RWPE2 (cell line): Measurements from ENCODE around the gene CEP112.

Experiments used
- ATAC-seq: fragments of 200-7000 bp; cut with Tn5 transposase; 3 replicates; pipeline ENCODE4 v1.9.1; 2021; ENCODE audit warnings: low read depth
- DNase-seq: peaks from one replicate; pipeline ENCODE4 v3.0.0-alpha.2; 2020; ENCODE audit warnings: low spot score
- H3K27ac ChIP-seq: fragments of 450-650 bp; 2 replicates; pipeline ENCODE4 v1.5.1; 2017; ENCODE audit warnings: mild to moderate bottlenecking; ENCODE audit not compliant: poor library complexity, severe bottlenecking
- H3K27me3 ChIP-seq: fragments of 250-450 bp; sonication (Bioruptor Pico); 2 replicates; pipeline ENCODE4 v1.5.1; 2021; ENCODE audit warnings: mild to moderate bottlenecking, moderate library complexity; ENCODE audit not compliant: insufficient read depth, poor library complexity, severe bottlenecking
- H3K36me3 ChIP-seq: fragments of 250-450 bp; sonication (Bioruptor Pico); 2 replicates; pipeline ENCODE4 v1.5.1; 2020; ENCODE audit warnings: low read depth, mild to moderate bottlenecking, moderate library complexity
- H3K4me1 ChIP-seq: fragments of 250-450 bp; sonication (Bioruptor Pico); 2 replicates; pipeline ENCODE4 v1.5.1; 2021; ENCODE audit warnings: mild to moderate bottlenecking, moderate library complexity; ENCODE audit not compliant: insufficient read depth, poor library complexity, severe bottlenecking
- H3K4me3 ChIP-seq: fragments of 250-450 bp; sonication (Bioruptor Pico); 2 replicates; pipeline ENCODE4 v1.5.1; 2021; ENCODE audit warnings: mild to moderate bottlenecking, moderate library complexity; ENCODE audit not compliant: severe bottlenecking
- H3K9me3 ChIP-seq: fragments of 250-450 bp; sonication (Bioruptor Pico); 2 replicates; pipeline ENCODE4 v1.5.1; 2021; ENCODE audit warnings: mild to moderate bottlenecking, moderate library complexity; ENCODE audit not compliant: severe bottlenecking
- TF ChIP-seq, protein P1 (sequence below): fragments of 450-650 bp; IDR thresholded peaks from one replicate; pipeline ENCODE4 v1.5.1; 2017; ENCODE audit warnings: mild to moderate bottlenecking, moderate library complexity; ENCODE audit not compliant: poor library complexity, severe bottlenecking

CEP112 gene

DNA sequence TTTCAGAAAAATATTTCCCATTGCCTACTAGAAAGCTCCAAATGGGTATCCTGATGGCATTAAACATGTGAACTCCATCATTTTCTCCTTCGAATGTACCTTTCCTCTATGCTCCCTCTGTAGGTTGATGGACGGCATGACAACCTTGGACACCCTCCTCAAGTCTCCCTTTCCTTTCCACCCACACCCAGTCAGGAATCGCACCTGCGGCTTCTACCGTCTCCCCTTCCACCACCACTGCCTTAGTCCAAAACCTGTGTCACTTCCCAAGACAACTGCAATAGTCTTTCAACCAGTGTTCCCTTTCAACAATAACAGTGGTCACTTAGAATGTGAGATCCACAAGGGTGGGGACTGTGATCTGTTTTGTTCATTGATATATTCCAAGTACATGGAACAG lies 397.4 kb downstream of the CEP112 start:
- TF ChIP-seq, protein P1, sequence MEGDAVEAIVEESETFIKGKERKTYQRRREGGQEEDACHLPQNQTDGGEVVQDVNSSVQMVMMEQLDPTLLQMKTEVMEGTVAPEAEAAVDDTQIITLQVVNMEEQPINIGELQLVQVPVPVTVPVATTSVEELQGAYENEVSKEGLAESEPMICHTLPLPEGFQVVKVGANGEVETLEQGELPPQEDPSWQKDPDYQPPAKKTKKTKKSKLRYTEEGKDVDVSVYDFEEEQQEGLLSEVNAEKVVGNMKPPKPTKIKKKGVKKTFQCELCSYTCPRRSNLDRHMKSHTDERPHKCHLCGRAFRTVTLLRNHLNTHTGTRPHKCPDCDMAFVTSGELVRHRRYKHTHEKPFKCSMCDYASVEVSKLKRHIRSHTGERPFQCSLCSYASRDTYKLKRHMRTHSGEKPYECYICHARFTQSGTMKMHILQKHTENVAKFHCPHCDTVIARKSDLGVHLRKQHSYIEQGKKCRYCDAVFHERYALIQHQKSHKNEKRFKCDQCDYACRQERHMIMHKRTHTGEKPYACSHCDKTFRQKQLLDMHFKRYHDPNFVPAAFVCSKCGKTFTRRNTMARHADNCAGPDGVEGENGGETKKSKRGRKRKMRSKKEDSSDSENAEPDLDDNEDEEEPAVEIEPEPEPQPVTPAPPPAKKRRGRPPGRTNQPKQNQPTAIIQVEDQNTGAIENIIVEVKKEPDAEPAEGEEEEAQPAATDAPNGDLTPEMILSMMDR: peak; percentile 74
- peak; percentile 66; the same call in 2 of the 3 replicates for ATAC-seq
- Histone ChIP-seq H3K4me3 (no peak overlapping the region), H3K27ac (no peak overlapping the region), H3K9me3 (no peaks in the 10 kb centered on the region), H3K27me3 (peaks cover 7% of the 10 kb centered on the region), H3K36me3 (no peaks in the 10 kb centered on the region), H3K4me1 (no peaks in the 10 kb centered on the region)
- no peak for DNase-seq

DNA sequence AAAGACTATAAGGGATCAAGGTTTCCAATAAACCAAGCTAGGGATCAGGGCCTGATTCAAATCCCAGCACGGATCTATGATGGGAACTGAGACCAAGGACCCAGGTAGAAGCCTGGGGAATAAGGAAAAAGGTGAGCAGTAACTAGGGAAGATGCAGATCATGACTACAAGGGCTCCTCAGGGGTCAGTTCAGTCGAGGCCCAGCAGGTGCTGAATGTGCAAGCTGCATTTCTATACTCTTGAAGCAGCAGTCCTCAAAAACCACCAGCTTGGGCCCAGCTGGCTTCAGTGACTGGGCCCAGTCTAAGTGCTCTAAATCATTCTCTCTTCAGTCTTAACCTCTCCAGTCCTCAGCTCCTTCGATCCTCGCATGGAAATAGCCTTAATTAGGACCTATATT lies 401.7 kb downstream of the CEP112 start:
- ATAC-seq (no peak), DNase-seq (no peak)
- H3K27me3 ChIP-seq: peaks cover 7% of the 10 kb centered on the region
- no peak overlapping the region for H3K27ac ChIP-seq
- no peaks in the 10 kb centered on the region for H3K36me3 ChIP-seq
- TF ChIP-seq, protein P1: no peak
- no peaks in the 10 kb centered on the region for H3K9me3 ChIP-seq
- peaks cover 5% of the 10 kb centered on the region for H3K4me1 ChIP-seq
- no peak overlapping the region for H3K4me3 ChIP-seq

DNA sequence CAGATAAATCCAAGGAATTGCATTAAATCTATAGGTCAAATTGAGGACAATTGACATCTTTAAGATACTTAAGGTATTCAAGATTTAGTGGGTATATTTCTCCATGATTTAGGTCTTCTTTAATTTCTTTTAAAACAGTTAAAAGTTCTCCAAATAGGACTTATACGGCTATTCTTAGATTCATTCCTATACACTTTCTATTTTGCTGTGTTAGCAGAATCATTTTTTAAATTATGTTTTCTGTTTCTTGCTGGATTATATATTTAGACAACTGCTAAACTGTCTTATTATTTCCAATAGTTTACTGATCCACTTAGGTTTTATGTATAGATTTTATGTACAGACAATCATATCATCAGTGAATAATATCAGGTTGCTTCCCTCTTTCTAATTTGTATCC lies 404.4 kb downstream of the CEP112 start:
- DNase-seq (no peak), ATAC-seq (no peak)
- Histone ChIP-seq H3K27ac (no peak overlapping the region), H3K4me1 (peaks cover 26% of the 10 kb centered on the region), H3K4me3 (no peak overlapping the region), H3K9me3 (no peaks in the 10 kb centered on the region), H3K27me3 (no peaks in the 10 kb centered on the region), H3K36me3 (no peaks in the 10 kb centered on the region)
- TF ChIP-seq, protein P1: no peak

DNA sequence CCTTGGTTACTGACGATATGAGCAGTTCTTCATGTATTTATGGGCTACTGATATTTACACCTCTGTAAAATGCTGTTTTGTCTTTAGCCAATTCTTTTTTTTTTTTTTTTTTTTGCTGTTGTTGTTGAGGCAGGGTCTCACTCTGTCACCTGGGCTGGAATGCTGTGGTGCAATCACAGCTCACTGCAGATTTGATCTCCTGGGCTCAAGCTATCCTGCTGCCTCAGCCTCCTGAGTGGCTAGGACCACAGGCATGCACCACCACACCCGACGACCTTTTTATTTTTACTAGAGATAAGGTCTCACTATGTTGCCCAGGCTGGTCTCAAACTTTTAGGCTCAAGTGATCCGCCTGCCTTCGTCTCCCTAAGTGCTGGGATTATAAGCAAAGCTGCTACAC lies 405.5 kb downstream of the CEP112 start:
- H3K4me3 ChIP-seq: no peak overlapping the region
- TF ChIP-seq, protein P1: no peak
- peaks cover 26% of the 10 kb centered on the region for H3K4me1 ChIP-seq
- H3K36me3 ChIP-seq: no peaks in the 10 kb centered on the region
- no peak overlapping the region for H3K27ac ChIP-seq
- no peaks in the 10 kb centered on the region for H3K27me3 ChIP-seq
- no peaks in the 10 kb centered on the region for H3K9me3 ChIP-seq
- ATAC-seq: no peak
- no peak for DNase-seq

DNA sequence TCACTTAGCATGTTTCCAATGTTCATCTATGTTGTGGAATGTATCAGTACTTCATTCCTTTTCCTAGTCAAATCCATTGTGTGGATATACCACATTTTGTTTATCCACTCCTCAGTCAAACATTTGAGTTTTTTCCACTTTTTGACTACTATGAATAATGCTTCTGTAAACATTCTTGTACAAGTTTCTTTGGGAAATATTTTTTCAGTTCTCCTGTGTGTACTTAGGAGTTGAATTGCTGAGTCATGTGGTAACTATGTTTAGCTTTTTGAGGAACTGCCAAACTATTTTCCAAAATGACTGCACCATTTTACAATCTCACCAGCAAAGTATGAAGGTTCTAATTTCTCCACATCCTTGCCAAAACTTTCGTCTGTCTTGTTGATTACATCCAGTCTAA lies 406.8 kb downstream of the CEP112 start:
- no peak for DNase-seq
- ATAC-seq: peak; percentile 89

More for the DNA sequence above, 406.8 kb downstream of the CEP112 start:
- TF ChIP-seq, protein P1: no peak
- Histone ChIP-seq H3K9me3 (no peaks in the 10 kb centered on the region), H3K36me3 (no peaks in the 10 kb centered on the region), H3K27me3 (no peaks in the 10 kb centered on the region), H3K27ac (peak overlapping the region; percentile 66), H3K4me1 (peaks cover 26% of the 10 kb centered on the region), H3K4me3 (no peak overlapping the region)
